LNCAP (cell line): Measurements from ENCODE around the gene GPR183.

Experiments
- CTCF ChIP-seq: fragments of 450-650 bp; IDR thresholded peaks from 2 replicates; pipeline ENCODE4 v1.5.1; 2017; ENCODE audit warnings: mild to moderate bottlenecking

Gene GPR183

DNA sequence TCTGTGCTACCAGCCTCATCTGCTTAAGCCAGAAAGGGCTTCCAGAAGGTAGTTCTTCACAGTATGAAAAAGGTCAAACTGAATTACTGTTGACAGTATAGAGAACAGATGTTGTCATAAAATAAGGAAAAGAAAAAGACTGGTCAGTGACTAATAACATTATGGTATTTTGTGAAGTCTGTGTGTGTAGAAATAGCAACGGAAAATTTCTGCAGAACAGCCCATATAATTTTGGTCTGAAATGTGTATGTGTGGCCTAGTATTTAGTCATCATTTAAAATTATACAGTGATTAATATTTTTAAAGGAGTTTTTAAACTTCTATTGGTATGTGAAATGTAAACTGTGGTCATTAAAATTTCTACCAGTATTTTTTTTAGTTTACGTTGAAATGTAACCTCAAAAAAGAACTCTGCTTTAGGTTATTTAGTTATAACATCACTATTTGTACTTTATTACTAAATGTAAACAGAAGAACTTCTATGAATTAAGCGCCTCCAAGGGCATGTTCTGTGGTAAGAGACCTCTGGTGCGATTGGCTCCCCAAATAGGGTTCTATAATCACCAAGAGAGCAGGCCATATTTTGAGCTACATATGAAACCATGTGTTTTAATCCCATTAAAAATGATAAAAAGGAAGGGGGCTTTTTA lies 3.3 kb upstream of the GPR183 start:
- TF ChIP-seq CTCF = no peak

DNA sequence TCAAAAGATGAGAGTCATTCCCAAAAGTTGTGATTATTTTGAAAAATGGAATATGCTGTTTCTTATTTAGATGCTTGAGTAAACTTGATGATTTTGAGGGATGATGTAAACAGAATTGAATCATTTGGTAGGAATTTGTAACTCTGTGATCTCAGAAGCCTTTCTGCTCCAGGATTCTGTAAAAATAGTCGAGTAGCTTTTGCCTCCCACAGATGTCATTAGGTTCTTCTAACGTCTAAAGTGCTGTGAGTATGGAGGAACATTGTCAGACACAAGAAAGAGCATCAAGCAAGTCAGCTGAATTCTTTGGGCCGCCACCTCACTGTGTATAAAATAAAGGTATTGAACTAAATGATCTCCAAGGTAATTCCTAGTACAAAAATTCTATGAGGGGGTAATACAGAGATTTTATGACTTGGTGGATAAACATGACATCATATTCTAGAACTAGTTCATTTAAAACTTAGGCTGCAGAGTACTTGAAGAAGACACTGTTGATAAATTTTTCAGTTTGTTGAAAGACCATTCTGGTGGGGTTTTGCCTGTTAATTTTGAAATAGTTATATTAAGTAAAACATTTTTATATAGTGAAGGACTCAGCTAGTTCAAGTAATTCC lies 1.4 kb upstream of the GPR183 start:
- TF ChIP-seq CTCF = no peak

DNA sequence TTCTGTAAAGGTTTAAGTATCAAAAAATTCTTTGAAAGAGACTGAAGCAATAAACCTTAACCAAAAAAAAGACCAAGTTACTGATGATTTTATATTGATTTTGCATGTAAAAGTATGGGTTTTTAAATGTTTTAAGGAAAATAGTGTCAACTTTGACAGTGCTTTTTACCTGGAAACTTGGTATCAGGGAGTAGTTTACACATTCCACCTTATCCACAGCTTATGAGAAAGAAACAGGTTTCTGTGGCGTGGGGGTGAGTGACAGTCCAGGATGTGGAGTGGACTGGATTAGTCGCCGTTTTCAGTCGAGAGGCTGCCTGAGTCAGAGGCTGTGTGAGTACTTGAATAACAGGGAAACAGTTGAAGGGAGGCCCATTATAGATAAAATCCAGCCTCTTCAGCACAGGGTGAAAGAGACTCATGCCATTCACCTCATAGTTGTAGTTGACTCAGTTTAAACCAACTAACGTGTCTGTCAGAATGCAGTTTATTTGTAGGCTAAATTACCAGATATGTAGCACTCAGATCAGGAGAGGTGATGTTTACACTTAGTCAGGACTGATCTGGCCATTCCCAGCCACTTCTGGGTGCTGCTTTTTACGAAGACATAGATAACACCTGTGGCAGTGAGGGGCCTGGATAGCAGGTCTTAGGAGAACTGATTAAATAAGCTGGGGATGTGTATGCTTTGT lies 595 bp upstream of the GPR183 start:
- TF ChIP-seq CTCF = no peak

DNA sequence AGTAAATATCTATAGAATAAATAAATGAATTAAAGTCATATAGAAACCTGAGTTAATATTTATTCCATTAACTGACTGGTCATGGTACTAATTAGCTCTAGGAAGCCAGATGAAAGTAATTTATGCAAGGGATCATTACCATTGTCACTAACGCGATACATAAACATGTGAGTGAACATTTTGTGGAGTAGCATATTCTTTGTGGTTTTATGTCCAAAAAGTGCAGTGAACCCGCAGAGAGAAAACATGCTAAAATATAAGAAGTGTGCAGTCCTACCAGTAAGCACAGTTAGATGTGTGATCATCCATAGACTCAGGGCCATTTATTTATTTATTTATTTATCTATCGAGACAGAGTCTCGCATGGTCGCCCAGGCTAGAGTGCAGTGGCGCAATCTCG lies 1.6 kb downstream of the GPR183 start:
- no peak for TF ChIP-seq CTCF

GRCh38 chr13:99305158-99305557 lies 2.0 kb downstream of the GPR183 start:
- TF ChIP-seq CTCF = no peak

DNA sequence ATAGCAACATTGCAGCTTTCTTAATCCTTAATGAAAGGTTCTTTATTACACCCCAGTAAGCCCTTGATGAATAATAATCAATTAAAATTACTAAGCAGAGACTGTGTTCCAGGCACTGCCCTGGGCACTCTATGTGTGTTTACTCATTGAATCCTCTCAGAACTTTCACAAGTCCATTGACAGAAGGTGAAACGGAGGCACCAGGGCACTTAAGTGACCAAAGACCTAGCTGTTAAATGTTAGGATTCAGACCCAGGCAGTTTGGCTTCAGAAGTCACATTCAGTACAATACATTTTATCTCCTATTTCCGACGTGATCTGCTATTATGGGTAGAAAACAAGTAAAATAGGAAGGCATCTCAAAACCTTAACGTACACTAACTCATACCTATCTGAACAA lies 2.7 kb downstream of the GPR183 start:
- TF ChIP-seq CTCF = no peak

DNA sequence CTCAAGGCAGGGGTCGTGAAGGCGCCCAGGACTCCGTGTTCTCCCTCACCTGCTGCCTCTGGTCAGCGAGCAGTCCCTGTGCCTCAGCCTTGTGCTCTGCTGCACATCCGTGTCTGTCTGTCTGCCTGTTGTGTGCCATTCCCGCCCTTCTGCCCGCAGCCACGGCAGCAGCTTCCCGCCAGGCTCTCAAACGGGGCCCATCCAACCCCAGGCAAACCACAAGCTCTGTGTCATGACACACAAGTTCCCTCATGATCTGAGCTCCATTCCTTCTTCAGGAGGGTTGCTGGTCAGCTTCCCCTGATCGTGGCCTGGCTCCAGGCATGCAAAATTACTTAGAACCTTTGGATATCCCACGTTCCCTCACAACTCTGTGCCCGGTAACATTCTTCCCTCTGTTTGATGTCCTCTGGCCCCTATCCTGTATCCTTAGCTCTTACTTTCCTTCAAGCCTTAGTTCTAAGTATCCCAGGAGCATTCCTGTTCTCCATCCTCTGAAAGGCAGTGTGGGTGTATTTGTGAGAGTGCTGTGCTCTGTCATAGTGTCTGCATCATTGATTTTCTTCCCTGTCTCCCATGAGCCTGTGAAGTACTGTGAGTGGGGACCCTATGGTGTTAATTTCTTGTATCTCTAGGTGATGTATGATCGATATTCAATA lies 3.2 kb downstream of the GPR183 start:
- TF ChIP-seq CTCF = no peak
